HCT116 (cell line): Measurements from ENCODE around the gene KMT2C. TPM values are rescaled to one million over a fixed set of nuclear protein-coding genes. Genes with fewer than 3 reads are reported as not detected.
A peak's percentile ranks its signal among the peaks of the same experiment; 100 is the strongest.
"Not testable (repeated sequence)": the region's sequence is repeated elsewhere in the genome, so short reads cannot be mapped to it uniquely, and the experiment has no call there.

ENCODE experiments used
- ATAC-seq: fragments of 200-7000 bp; cut with Tn5 transposase; 2 replicates; pipeline ENCODE4 v1.9.1; 2020; ENCODE audit warnings: mild to moderate bottlenecking, moderate library complexity
- BruUV-seq: library from RNA; stranded (reverse); fragments of 400-500 nt; replicated peaks from 2 replicates; lab custom pipeline; 2021; lab: Mats Ljungman, UMichigan
- CTCF ChIA-PET: fragments of 300-600 bp; sonication (Branson Sonifier 250); formaldehyde crosslinking; loops from one replicate; lab custom pipeline; 2021; ENCODE audit warnings: antibody characterized with exemption; lab: Charles Lee
- POLR2A ChIA-PET: fragments of 300-600, 350-600 bp; sonication (Branson Sonifier 250); formaldehyde crosslinking; loops from one replicate; lab custom pipeline; 2021; ENCODE audit warnings: antibody characterized with exemption; lab: Charles Lee
- RAD21 ChIA-PET, 2 experiments: fragments of 300-600 bp; sonication (Branson Sonifier 250); formaldehyde crosslinking; loops; one replicate each; lab custom pipeline; 2023; ENCODE audit warnings: low total read pairs in 2 of 2; ENCODE audit not compliant: uncharacterized antibody in 2 of 2, unreplicated experiment in 2 of 2, low non-redundant PET in 1 of 2; lab: Charles Lee
- DNase-seq: peaks from one replicate; pipeline ENCODE4 v3.0.0-alpha.2; 2010; ENCODE audit warnings: low read depth, low spot score
- H2AFZ ChIP-seq: fragments of 200-600 bp; shearing (Covaris generic), sonication (generic); 2 replicates; pipeline ENCODE4 v1.6.1; 2017; ENCODE audit warnings: low read depth, mixed run types, mixed read lengths, antibody characterized with exemption, low read length; ENCODE audit not compliant: poor library complexity, severe bottlenecking
- H3K27ac ChIP-seq: 2 replicates; pipeline ENCODE4 v1.5.1; 2012; ENCODE audit warnings: low read depth, low read length
- H3K27me3 ChIP-seq: fragments of 200-600 bp; sonication (generic); 2 replicates; pipeline ENCODE4 v1.6.1; 2016; ENCODE audit warnings: mixed run types, low read length, mixed read lengths; ENCODE audit not compliant: insufficient read depth
- H3K36me3 ChIP-seq, 2 experiments: fragments of 200-500 bp in 1 of 2; fragments of 200-600 bp in 1 of 2; sonication (Bioruptor generic) in 1 of 2; sonication (generic) in 1 of 2; 2 replicates each; pipeline versions ENCODE4 v1.5.1 to v1.6.1; 2014 to 2016; ENCODE audit warnings: low read length in 2 of 2, inconsistent platforms in 1 of 2, mixed read lengths in 1 of 2, mixed run types in 1 of 2; ENCODE audit not compliant: insufficient read depth in 2 of 2, control insufficient read depth in 1 of 2
- H3K4me1 ChIP-seq, 2 experiments: fragments of 200-600 bp in 1 of 2; sonication (generic) in 1 of 2; 2 replicates each; pipeline versions ENCODE4 v1.5.1 to v1.6.1; 2012 to 2017; ENCODE audit warnings: low read length in 2 of 2, inconsistent platforms in 1 of 2, mild to moderate bottlenecking in 1 of 2, mixed read lengths in 1 of 2, mixed run types in 1 of 2, moderate library complexity in 1 of 2; ENCODE audit not compliant: insufficient read depth in 2 of 2, control insufficient read depth in 1 of 2
- H3K4me2 ChIP-seq: fragments of 200-600 bp; sonication (generic); 2 replicates; pipeline ENCODE4 v1.6.1; 2017; ENCODE audit warnings: mixed run types, low read length, mixed read lengths
- H3K4me3 ChIP-seq, 2 experiments: fragments of 200-600 bp in 1 of 2; sonication (generic) in 1 of 2; replicated peaks in 1 of 2; 2 replicates each; pipeline ENCODE4 v1.5.1; 2011 to 2016; ENCODE audit warnings: low read length in 2 of 2, control low read depth in 1 of 2, low read depth in 1 of 2, mild to moderate bottlenecking in 1 of 2, mixed read lengths in 1 of 2, mixed run types in 1 of 2
- H3K79me2 ChIP-seq: fragments of 200-600 bp; sonication (generic); 2 replicates; pipeline ENCODE4 v1.6.1; 2017; ENCODE audit warnings: mild to moderate bottlenecking, mixed run types, low read length, moderate library complexity, mixed read lengths; ENCODE audit not compliant: insufficient read depth
- H3K9ac ChIP-seq: fragments of 200-600 bp; sonication (generic); 2 replicates; pipeline ENCODE4 v1.6.1; 2016; ENCODE audit warnings: low read length, mixed read lengths
- H3K9me2 ChIP-seq: fragments of 200-600 bp; sonication (generic), shearing (Covaris generic); 2 replicates; pipeline ENCODE4 v1.6.1; 2017; ENCODE audit warnings: mixed run types, mild to moderate bottlenecking, moderate library complexity; ENCODE audit not compliant: insufficient read depth
- H3K9me3 ChIP-seq, 2 experiments: fragments of 200-500 bp in 1 of 2; fragments of 200-600 bp in 1 of 2; sonication (Bioruptor generic) in 1 of 2; sonication (generic) in 1 of 2; 2 replicates each; pipeline ENCODE4 v1.6.1; 2014 to 2017; ENCODE audit warnings: low read length in 2 of 2, mixed read lengths in 2 of 2, inconsistent platforms in 1 of 2, low read depth in 1 of 2, mild to moderate bottlenecking in 1 of 2, mixed run types in 1 of 2, moderate library complexity in 1 of 2; ENCODE audit not compliant: control insufficient read depth in 1 of 2, insufficient read depth in 1 of 2
- H4K20me1 ChIP-seq: fragments of 200-600 bp; sonication (generic), shearing (Covaris generic); 2 replicates; pipeline ENCODE4 v1.6.1; 2017; ENCODE audit warnings: mixed run types, mild to moderate bottlenecking, moderate library complexity; ENCODE audit not compliant: insufficient read depth
- intact Hi-C: fragments of 100-400 bp; cut with micrococcal nuclease; formaldehyde crosslinking; loops from 2 replicates; pipeline ENCODE4 v1.10.0; 2022
- total RNA-seq: library from RNA; stranded (reverse); gene quantifications from one replicate; pipeline ENCODE4 v1.2.1, GENCODE V29; 2021; ENCODE audit not compliant: unreplicated experiment

Gene KMT2C
- total RNA-seq, 1 experiment from 2014 or later, result 22.9 TPM

- Histone ChIP-seq H3K79me2 (peaks cover 22% of the 10 kb centered on the region), H3K4me1 (peaks cover 7 to 14% of the 10 kb centered on the region in 2 experiments)
- POLR2A ChIA-PET, BruUV-seq, ATAC-seq, H2AFZ ChIP-seq, H3K9ac ChIP-seq, CTCF ChIA-PET, H3K9me3 ChIP-seq, H3K27ac ChIP-seq, H3K4me2 ChIP-seq, H3K27me3 ChIP-seq, H3K9me2 ChIP-seq, H3K36me3 ChIP-seq, H3K4me3 ChIP-seq, RAD21 ChIA-PET, H4K20me1 ChIP-seq, DNase-seq: not testable (repeated sequence)
- intact Hi-C loops, result loop anchor here (10.0 kb wide), 1 partner anchor 93 kb away; no protein-coding TSS in a partner anchor
These were observed 2.2 kb upstream of the KMT2C start for GRCh38 chr7:152438017-152438416.

- H3K79me2 ChIP-seq, result peaks cover 32% of the 10 kb centered on the region
- H4K20me1 ChIP-seq, ATAC-seq, H3K9me2 ChIP-seq, CTCF ChIA-PET, H3K9me3 ChIP-seq, DNase-seq, POLR2A ChIA-PET, H3K36me3 ChIP-seq, H3K27me3 ChIP-seq, RAD21 ChIA-PET: not testable (repeated sequence)
- peak overlapping the region; percentile 93 for H2AFZ ChIP-seq
- intact Hi-C loops, result loop anchor here (1.0 to 10.0 kb wide), 2 partner anchors 27 to 92 kb away; no protein-coding TSS in a partner anchor
- BruUV-seq, result TSS peak; percentile 91
- H3K4me1 ChIP-seq, result peaks cover 7 to 14% of the 10 kb centered on the region in 2 experiments
- H3K4me3 ChIP-seq, result peak overlapping the region; percentile 42 to 58
- H3K9ac ChIP-seq, result peak overlapping the region; percentile 56
- peak overlapping the region; percentile 52 for H3K27ac ChIP-seq
- peak overlapping the region; percentile 73 for H3K4me2 ChIP-seq
These were observed 1.2 kb upstream of the KMT2C start for GRCh38 chr7:152436931-152437575.
